ENCODE data around the gene GRB10.
"Not testable (repeated sequence)": the region's sequence is repeated elsewhere in the genome, so short reads cannot be mapped to it uniquely, and the experiment has no call there.

GRB10 gene

GRCh38 chr7:50564640-50565558 lies 217.8 kb downstream of the GRB10 start, which contains the start of gene DDC:
Gene DDC, minus strand, starts transcription at chr7:50565405. Its CDS starts 21,320 bp downstream, at chr7:50544085.
- DNase-seq = no peak

DNA sequence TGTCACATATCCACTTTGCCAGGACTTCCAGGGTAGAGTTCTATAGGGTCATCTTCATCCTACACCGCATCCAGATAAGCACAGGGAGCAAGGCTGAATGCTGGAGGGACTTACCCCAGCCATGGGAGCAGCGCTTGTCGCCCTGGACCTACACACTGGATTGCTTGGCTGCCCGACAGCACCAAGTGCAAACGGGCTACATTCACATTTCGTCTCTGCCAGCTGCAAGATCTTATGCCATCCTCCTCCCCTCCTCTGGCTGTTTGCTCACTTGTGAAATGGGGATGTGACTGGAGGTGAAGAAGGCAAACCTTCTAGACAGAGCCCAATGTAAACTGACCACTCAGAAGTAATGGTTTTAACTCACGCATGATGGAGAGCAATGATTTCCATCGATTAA lies 218.5 kb downstream of the GRB10 start:
- no peak for DNase-seq

DNA sequence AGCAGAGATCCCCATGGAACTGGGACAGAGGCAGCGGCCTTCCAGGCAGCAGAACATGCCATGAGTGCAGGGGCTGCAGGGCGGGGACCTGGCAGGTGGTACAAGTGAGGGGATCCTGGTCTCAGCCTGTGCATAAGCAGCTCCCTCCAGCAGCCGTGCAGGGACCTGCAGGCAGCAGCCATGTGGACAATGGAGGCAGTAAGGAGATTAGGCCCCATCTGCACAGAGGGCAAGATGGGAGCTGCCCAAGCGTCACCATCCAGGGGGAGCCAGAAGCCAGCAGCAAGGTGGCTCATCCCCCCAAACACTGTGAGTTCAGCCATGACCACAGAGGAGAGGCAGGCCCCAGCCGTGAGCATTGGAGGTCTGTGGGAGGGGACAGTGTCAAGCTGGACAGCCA lies 220.6 kb downstream of the GRB10 start:
- no peak for DNase-seq

GRCh38 chr7:50560865-50561351 lies 221.8 kb downstream of the GRB10 start:
- DNase-seq = no peak

GRCh38 chr7:50559881-50560280 lies 222.8 kb downstream of the GRB10 start:
- DNase-seq = no peak

DNA sequence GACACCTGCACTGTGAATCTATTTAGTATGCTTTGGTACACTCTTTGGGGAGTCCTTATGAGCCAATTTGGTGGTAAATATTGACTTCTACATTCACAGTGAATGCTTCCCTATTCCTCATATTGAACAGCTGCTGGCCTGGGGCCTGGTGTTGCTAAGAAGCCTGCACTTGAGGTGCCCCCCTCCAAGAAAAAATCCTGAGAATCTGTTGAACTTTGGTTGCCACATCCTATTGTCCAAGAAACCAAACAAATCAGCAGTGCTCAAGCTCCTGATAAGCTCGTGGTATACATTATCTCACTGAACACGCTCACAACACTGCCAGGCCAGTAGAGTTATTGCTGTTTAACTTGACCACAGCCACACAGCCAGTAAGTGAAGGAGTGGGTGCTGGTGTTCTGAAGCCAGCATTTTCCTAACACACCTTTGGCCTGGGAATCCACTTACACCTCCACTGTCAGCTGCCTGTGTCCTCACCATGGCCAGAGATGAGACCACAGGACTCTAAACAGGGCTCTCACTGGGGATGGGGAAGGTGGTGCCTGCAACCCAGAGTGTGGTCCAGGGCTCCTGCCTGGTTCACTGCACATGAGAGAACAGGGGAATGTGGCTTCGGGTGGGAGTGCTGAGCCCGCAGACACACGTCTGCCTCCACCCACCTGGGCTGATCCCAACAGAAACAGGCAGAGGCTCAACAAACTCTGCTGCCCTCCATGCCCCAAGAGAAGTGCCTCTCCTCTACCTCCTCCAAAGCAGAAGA lies 224.2 kb downstream of the GRB10 start:
- DNase-seq = no peak

- no peak for DNase-seq
Observed at GRCh38 chr7:50557099-50557498, 225.6 kb downstream of the GRB10 start.

- no peak for DNase-seq
Observed at GRCh38 chr7:50556247-50556991, 226.3 kb downstream of the GRB10 start.

- DNase-seq = no peak
Observed at GRCh38 chr7:50555594-50556140, 227.0 kb downstream of the GRB10 start.

DNA sequence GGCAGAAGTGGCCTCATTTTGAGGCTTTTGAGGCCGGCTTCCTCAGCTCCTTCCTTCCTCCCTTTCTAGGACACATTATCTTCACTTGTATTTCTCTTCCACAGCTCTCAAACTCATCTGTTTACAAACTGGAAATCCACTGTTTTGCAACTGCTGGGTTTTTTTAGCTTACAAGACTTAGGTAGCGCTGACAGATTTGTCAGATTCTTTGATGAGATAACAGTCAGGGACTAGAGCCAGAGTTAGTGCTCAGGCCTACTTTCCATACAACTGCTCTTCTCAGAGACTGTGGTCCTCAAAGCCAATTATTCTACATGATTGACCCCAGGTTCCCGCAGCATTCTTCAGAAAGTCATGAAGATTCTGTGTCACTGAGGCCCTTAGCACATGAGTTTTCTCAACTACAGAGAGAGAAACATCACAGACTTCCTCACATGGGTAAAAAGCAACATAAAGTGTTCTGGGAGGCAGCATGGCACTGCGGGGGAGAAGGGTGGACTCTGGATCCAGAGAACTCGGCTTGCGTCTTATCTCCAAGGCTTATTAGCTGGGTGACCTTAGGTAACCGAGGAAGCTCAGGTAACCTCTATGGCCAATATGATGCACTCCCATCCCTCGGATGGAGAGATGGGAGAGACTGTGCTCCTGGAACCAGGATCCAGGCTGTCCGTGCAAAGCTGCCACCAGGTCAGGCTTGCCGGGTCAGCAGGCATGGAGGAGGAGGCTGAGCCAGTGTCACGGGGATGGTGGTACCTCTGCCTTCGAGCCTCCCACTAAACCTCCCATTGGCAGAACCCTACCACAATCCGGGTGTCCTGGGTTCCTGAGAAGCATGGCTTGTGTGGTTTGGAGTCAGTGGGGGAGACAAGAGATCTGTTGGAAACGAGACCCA lies 228.0 kb downstream of the GRB10 start:
- DNase-seq = no peak

GRCh38 chr7:50553973-50554372 lies 228.7 kb downstream of the GRB10 start:
- DNase-seq = no peak

- DNase-seq = no peak
Observed at GRCh38 chr7:50552921-50553320, 229.8 kb downstream of the GRB10 start.

- no peak for DNase-seq
Observed at GRCh38 chr7:50552139-50552538, 230.6 kb downstream of the GRB10 start.

DNA sequence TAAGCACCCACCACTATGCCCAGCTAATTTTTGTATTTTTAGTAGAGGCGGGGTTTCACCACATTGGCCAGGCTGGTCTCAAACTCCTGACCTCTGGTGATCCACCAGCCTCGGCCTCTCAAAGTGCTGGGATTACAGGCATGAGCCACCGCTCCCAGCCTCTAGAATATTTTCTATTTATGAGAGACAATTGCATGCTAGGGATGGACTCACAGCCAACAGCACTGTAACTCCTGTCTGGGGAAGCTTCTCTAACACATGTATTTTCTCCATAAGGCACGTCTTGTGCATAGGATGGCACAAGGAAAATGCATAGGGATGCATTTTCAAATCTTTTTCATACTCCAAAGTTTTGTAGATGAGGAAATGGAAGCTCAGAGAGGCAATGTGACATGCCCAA lies 237.1 kb downstream of the GRB10 start:
- not testable (repeated sequence) for DNase-seq

- no peak for DNase-seq
Observed at GRCh38 chr7:50544992-50545391, 237.7 kb downstream of the GRB10 start.

GRCh38 chr7:50543776-50544442 lies 238.8 kb downstream of the GRB10 start:
- DNase-seq = no peak

GRCh38 chr7:50542132-50542531 lies 240.6 kb downstream of the GRB10 start:
- DNase-seq = no peak

DNA sequence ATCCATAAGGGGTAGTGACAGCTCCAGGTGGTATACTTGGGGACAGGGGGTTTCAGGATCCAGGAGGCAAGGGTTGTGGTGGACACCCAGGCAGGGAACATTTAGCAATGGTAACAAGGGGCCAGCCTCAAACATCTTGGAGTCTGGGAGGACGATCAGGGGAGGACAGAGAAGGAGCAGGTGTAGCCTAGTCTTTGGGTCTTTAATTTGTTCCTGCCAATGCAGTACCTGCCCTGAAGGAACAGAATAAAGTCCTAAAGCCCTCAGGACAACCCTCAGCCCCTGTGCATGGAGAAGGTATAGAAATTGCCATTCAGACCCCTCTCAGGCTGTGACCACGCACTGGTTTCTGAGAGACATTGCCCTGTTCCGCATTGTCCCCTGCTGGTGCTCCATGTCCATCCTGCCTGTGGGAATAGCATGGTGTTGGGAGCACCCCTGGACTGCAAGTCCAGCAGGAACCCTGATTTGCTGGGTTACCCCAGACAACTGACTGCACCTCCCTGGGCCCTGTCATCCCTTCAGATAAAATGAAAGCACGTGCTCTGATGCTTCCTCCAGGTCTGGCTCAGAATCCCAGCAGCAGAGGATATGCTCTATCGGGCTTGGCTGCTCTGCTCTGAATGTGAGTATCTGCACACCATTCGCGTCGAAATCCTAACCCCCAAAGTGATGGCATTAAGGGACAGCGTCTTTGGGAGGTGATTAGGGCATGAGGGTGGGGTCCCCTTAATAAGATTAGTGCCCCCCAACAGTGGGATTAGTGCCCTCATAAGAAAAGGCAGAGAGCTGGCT lies 241.7 kb downstream of the GRB10 start:
- no peak for DNase-seq
